H1 (cell line): ENCODE data around the gene C2orf76. TPM values are rescaled to one million over a fixed set of nuclear protein-coding genes. Genes with fewer than 3 reads are reported as not detected.

Experiments used
- polyA plus RNA-seq, 7 experiments: library from polyadenylated mRNA; depleted of rRNA in 3 of 7; stranded (reverse) in 5 of 7; unstranded in 2 of 7; fragments of >200 nt in 5 of 7; fragments of 200-250 nt in 2 of 7; gene quantifications; 1 replicate in 5 of 7; 2 replicates in 1 of 7; 4 replicates in 1 of 7; pipeline versions ENCODE4 v1.2.1 to v1.2.3, GENCODE V29; 2011 to 2013; ENCODE audit warnings: missing spikeins in 2 of 7, mixed read lengths in 2 of 7
- total RNA-seq: library from RNA; stranded (reverse); fragmentation: NEBNext Ultra II Directional; extraction: Animal tissue kit (Norgen Biotek cat#: 25700); gene quantifications from 2 replicates; pipeline ENCODE4 v1.2.1, GENCODE V29; 2021

C2orf76 gene
- total and polyA plus RNA-seq, 2 of the 8 experiments (the other 6 are each of a cell fraction or from before 2014, with no cell fraction given) = 4.4 to 5.0 TPM

Other genes starting within 250 kb of the C2orf76 start
- 0.88 and 1.1 TPM in 2 replicates for gene C1QL2, start 208.1 kb downstream of the C2orf76 start, total RNA-seq
- gene C1QL2, start 208.1 kb downstream of the C2orf76 start, polyA plus RNA-seq (2011; rRNA removed) = 0.80 and 1.3 TPM in 2 replicates
- 21.7 and 22.2 TPM in 2 replicates for gene STEAP3, start 143.0 kb downstream of the C2orf76 start, total RNA-seq
- gene STEAP3, start 143.0 kb downstream of the C2orf76 start, polyA plus RNA-seq (2011; rRNA removed) = 27.9 and 40.1 TPM in 2 replicates
- 180 and 186 TPM in 2 replicates for gene DBI, start 143 bp upstream of the C2orf76 start, total RNA-seq
- gene DBI, start 143 bp upstream of the C2orf76 start, polyA plus RNA-seq (2011; rRNA removed) = 116 and 212 TPM in 2 replicates
- 9.9 and 11.0 TPM in 2 replicates for gene TMEM37, start 65.0 kb upstream of the C2orf76 start, total RNA-seq
- 16.2 and 20.4 TPM in 2 replicates for gene TMEM37, start 65.0 kb upstream of the C2orf76 start, polyA plus RNA-seq (2011; rRNA removed)
- gene SCTR, start 157.6 kb upstream of the C2orf76 start, total RNA-seq = not detected in 2 replicates
- 0.15 and 0.61 TPM in 2 replicates for gene SCTR, start 157.6 kb upstream of the C2orf76 start, polyA plus RNA-seq (2011; rRNA removed)
- gene CFAP221, start 177.6 kb upstream of the C2orf76 start, total RNA-seq = 0.36 and 0.71 TPM in 2 replicates
- 0.05 and 0.14 TPM in 2 replicates for gene CFAP221, start 177.6 kb upstream of the C2orf76 start, polyA plus RNA-seq (2011; rRNA removed)